ENCODE results near the gene PCNX3. TPM values are rescaled to one million over a fixed set of nuclear protein-coding genes. Genes with fewer than 3 reads are reported as not detected.

PCNX3 gene
- total and polyA plus RNA-seq, 2 of the 13 experiments (the other 11 are each of a cell fraction or from before 2014, with no cell fraction given), result 16.2 to 23.0 TPM

DNA sequence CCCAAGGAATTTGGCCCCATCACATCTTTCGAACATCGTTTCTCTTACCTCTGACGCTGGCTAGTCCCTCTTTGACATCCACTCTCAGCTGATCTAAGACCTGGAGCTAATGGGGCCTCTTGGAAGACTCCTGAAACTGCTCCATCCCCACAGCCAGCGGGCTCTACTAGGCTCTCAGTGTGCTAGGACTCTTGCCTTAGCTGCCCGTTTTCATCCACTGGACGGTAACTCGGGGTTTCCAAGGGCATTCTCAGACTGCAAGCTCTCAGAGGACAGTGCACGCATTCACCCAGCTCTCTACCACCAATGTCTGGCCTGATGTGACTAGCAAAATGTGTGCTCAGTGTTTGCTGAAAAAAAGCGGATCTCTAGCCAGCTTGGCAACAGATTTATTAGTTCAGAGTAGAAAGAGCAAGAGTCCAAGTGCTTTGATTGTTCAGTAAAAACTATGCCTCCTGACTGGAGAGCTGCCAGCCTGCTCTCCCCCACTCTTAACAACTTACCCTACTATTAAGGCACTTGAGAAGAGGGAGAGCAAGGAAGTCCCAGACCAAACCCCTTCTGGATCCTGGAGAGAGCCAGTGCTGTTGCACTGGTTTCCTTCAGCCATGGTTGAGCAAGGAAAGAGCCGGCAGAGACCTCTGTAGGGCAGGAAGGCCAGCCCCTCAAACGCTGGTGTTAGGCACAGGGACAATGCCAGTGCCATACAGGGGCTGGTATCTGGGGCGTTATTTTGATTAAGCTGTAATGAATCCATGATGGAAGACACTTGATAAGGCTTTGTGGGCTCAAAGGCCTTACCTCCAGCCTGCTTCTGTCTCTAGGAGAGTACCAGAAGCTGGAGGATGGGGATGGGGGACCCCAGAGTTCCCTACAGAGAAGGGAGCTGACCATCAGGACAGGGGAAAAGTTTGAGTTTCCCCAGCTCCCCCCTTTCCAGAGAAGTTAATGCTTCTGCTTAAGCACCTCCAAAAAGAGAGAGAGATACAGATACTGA, 38.0 kb downstream of the PCNX3 start (continued):
- no peak for TF ChIP-seq ZHX1 (CRISPR knock-in tag; IDR thresholded peaks at IDR 0.05; ENCODE audit: low read depth)
- no peak for TF ChIP-seq TAF1 (CRISPR knock-in tag; IDR thresholded peaks at IDR 0.05)
- peak; percentile 54; the same call in 1 of the 2 replicates for TF ChIP-seq BCL3 (CRISPR knock-in tag; IDR thresholded peaks at IDR 0.05)
- TF ChIP-seq ZNF441 (CRISPR knock-in tag; IDR thresholded peaks at IDR 0.05; ENCODE audit: borderline replicate concordance), result no peak
- TF ChIP-seq ZNF337 (CRISPR knock-in tag; IDR thresholded peaks at IDR 0.05; ENCODE audit: borderline replicate concordance, low read depth), result peak; percentile 18; the same call in 1 of the 2 replicates
- peak; percentile 22; the same call in 1 of the 2 replicates for TF ChIP-seq NCOA2 (CRISPR knock-in tag; IDR thresholded peaks at IDR 0.05)
- TF ChIP-seq ZNF720 (CRISPR knock-in tag; IDR thresholded peaks at IDR 0.05), result no peak
- TF ChIP-seq POLR2A (IDR thresholded peaks at IDR 0.05; ENCODE audit: insufficient read depth in 1 of 2, low read depth in 2 of 2, low read length in 2 of 2), result peak in 1 of 2 experiments; percentile 77; a peak in 2 of 4 replicates
- TF ChIP-seq, protein P1, sequence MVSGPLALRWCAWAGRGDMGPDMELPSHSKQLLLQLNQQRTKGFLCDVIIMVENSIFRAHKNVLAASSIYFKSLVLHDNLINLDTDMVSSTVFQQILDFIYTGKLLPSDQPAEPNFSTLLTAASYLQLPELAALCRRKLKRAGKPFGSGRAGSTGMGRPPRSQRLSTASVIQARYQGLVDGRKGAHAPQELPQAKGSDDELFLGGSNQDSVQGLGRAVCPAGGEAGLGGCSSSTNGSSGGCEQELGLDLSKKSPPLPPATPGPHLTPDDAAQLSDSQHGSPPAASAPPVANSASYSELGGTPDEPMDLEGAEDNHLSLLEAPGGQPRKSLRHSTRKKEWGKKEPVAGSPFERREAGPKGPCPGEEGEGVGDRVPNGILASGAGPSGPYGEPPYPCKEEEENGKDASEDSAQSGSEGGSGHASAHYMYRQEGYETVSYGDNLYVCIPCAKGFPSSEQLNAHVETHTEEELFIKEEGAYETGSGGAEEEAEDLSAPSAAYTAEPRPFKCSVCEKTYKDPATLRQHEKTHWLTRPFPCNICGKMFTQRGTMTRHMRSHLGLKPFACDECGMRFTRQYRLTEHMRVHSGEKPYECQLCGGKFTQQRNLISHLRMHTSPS (CRISPR knock-in tag; IDR thresholded peaks at IDR 0.05; ENCODE audit: low read depth), result no peak
- peak; percentile 14; the same call in 1 of the 2 replicates for TF ChIP-seq ZNF614 (CRISPR knock-in tag; IDR thresholded peaks at IDR 0.05; ENCODE audit: borderline replicate concordance)
- 0 out of 2 replicates have a peak, but pooled peaks have one; percentile 1 for TF ChIP-seq AHR (CRISPR knock-in tag; IDR thresholded peaks at IDR 0.05)
- TF ChIP-seq ZBTB1 (CRISPR knock-in tag; IDR thresholded peaks at IDR 0.05; ENCODE audit: borderline replicate concordance), result no peak
- no peak for TF ChIP-seq DDIT3 (CRISPR knock-in tag; IDR thresholded peaks at IDR 0.05)
- TF ChIP-seq PPARG (CRISPR knock-in tag; conservative IDR thresholded peaks at IDR 0.05), result no peak
- TF ChIP-seq, protein P2, sequence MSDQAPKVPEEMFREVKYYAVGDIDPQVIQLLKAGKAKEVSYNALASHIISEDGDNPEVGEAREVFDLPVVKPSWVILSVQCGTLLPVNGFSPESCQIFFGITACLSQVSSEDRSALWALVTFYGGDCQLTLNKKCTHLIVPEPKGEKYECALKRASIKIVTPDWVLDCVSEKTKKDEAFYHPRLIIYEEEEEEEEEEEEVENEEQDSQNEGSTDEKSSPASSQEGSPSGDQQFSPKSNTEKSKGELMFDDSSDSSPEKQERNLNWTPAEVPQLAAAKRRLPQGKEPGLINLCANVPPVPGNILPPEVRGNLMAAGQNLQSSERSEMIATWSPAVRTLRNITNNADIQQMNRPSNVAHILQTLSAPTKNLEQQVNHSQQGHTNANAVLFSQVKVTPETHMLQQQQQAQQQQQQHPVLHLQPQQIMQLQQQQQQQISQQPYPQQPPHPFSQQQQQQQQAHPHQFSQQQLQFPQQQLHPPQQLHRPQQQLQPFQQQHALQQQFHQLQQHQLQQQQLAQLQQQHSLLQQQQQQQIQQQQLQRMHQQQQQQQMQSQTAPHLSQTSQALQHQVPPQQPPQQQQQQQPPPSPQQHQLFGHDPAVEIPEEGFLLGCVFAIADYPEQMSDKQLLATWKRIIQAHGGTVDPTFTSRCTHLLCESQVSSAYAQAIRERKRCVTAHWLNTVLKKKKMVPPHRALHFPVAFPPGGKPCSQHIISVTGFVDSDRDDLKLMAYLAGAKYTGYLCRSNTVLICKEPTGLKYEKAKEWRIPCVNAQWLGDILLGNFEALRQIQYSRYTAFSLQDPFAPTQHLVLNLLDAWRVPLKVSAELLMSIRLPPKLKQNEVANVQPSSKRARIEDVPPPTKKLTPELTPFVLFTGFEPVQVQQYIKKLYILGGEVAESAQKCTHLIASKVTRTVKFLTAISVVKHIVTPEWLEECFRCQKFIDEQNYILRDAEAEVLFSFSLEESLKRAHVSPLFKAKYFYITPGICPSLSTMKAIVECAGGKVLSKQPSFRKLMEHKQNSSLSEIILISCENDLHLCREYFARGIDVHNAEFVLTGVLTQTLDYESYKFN (CRISPR knock-in tag; conservative IDR thresholded peaks at IDR 0.05), result peak; percentile 66
- no peak for TF ChIP-seq ONECUT2 (CRISPR knock-in tag; IDR thresholded peaks at IDR 0.05)
- 0 out of 2 replicates have a peak, but pooled peaks have one; percentile 38 for TF ChIP-seq NFATC3 (CRISPR knock-in tag; IDR thresholded peaks at IDR 0.05)
- no peak for TF ChIP-seq SP1 (IDR thresholded peaks at IDR 0.05)
- TF ChIP-seq SP1 (CRISPR knock-in tag; IDR thresholded peaks at IDR 0.05), result no peak
